Hematopoietic multipotent progenitor cell treated with erythropoietin and hydrocortisone succinate and interleukin-3 and kit ligand, for 8 days (in vitro differentiated cells): ENCODE measurements around the gene PRB2.
"Not testable (repeated sequence)": the region's sequence is repeated elsewhere in the genome, so short reads cannot be mapped to it uniquely, and the experiment has no call there.

Experiments used
- DNase-seq: peaks from one replicate; pipeline ENCODE4 v3.0.0-alpha.2; 2015

PRB2 gene

DNA sequence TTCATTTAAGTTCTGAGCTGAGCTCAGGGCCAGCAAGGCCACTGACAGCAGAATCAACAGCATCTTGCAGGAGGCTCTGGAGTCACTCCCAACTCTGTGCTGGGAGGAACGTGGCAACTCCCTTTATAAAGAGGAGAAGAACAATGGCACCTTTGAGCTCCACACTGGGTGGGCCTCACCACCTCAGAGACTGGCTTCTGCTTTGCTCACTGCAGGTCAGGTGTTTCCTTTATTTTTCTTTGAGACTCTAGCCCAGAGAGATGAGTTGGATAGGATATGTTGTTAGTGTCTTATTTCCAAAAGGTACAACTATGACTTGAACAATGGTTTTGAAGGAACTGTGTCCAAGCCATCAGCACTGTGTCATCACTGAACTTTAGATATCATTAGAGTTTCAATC lies at the start of gene PRB2:
PRB2 (minus strand) TSS at position 101 of the 400 bp plus-strand sequence; CDS start at position 63, 38 bp downstream.
- DNase-seq, result not testable (repeated sequence)

DNA sequence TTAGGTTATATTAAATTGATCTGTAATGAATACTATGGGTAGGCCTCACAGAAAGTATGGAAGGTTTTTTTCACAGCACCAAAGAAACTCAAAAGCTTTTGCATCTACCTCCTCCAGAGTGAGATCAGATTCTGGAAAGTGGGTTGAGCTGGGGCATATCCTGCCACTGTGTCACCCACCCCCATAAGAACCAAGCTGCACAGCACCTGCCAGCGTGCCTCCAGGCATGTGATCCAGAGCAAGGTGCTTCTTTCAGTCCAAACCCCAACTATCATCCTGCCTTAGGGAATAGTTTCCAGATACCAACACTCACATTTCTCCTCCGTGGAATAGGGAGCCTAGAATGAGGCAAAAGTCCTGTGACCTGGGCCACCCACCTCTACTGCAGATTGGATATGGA lies 42.6 kb upstream of the PRB2 start:
- no peak for DNase-seq

DNA sequence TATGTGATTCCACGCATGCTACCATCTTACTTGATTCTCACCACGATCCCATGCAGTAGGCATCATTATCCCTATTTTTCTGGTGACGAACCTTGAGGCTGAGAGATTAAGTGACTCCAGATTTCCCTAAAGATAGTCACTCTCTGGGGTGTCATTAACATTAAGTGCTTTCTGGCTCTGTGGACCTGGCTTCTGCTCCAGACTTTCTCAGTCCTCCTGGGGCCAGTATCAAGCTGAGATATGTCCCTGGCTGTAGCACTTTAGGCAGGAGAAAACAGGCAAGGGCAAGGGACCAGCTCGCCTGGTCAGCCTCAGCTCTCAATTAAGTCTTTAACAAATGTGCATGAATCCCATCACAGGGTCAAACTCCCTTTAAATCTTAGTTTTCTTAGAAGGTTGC lies 38.3 kb upstream of the PRB2 start:
- no peak for DNase-seq

GRCh38 chr12:11431486-11431885 lies 36.1 kb upstream of the PRB2 start:
- DNase-seq, result no peak

GRCh38 chr12:11427341-11427740 lies 32.0 kb upstream of the PRB2 start:
- DNase-seq, result no peak

DNA sequence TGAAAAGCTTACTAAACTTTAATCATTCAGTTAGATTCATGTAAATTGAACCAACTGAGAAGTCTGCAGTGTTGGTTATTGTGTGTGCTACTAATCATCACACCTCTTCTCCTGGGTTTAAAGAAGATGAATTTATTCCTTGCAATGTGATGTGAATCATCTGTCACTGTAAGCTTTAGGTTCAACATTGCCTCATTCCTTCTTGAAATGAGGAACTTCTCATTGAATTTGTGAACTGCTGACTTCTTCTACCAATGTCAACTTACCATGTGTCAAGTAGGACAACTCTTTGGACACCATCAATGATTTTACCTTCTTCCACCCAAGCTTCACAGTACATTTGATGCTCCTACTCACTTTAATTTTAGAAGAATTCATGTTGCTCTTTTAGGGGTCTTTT lies 17.4 kb upstream of the PRB2 start:
- DNase-seq, result no peak

DNA sequence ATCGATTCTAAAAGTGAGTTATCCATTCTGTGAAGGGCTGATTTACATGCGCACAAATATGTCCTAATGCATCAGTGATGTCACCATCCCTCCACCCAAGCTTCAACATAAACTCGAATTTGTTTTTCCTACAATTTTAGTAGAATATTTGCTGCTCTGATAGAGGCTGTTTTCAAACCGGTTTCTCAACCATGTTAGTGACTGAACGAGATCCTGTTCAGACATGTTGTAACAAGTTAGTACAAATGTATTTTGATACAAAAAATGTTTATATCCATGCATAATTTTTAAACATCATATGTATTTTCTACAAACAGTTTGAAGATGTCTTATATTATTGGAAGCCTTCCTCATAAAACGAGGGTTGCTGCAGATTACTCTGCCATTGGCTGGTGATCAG lies 12.7 kb upstream of the PRB2 start:
- DNase-seq, result no peak

DNA sequence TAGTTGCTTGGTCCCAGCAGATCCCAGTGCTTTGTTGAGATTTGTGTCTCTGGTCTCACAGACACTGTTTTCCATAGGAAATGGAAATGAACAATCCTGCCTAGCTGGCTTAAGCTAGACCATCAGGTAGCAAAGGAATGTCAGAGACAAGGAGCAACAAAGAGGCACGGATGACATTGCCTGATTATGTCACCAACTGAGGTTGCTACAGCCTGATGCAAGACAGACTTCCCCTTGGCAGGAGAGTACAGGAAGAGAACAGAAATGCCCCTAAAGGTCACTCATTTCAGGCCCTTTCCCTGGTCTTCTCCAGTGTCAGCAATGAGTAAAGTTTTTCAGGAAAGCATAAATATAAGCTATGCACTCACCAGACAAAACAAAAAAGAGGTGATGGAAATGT lies 2.0 kb upstream of the PRB2 start:
- no peak for DNase-seq

DNA sequence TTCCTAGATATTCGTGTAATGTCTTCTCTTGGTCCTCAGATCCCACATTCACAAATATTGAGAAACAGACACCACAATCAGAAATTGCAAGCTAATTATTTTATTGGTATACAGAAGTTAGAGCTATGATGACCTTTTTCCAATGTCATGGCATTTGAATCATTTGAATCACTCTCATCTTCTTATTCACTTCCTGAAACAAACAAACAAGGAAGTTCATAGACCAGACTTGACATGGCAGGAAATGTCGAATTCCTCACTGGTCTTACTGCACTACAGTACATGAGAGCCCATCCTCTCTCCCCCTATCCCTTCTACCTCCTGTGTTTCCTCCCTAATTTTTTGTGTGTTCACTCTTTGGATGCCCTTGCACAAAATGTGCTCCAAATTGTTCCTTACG lies 3.9 kb downstream of the PRB2 start:
- not testable (repeated sequence) for DNase-seq

- DNase-seq, result not testable (repeated sequence)
Measured at GRCh38 chr12:11377420-11377819, 17.9 kb downstream of the PRB2 start.

DNA sequence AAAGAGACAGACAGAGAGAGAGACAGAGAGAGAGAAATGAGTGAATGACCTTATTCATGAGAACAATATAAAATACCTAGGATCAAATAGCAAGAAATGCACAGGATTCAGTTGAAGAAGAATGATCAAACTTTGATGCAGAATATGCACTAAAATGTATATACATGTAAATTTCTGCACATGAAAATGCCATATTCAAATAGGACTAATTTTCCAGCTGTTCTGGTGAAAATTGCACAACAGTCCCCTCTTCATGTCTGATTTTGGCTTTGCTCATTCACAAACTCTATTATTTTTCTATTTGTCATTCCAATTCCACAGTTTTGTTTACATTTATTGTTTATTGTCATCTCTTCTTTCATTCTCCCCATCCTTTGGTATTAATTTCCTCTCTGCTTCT lies 34.2 kb downstream of the PRB2 start:
- DNase-seq, result no peak

- DNase-seq, result not testable (repeated sequence)
Measured at GRCh38 chr12:11360205-11360883, 35.0 kb downstream of the PRB2 start.

- DNase-seq, result not testable (repeated sequence)
Measured at GRCh38 chr12:11351736-11352135, 43.6 kb downstream of the PRB2 start.

DNA sequence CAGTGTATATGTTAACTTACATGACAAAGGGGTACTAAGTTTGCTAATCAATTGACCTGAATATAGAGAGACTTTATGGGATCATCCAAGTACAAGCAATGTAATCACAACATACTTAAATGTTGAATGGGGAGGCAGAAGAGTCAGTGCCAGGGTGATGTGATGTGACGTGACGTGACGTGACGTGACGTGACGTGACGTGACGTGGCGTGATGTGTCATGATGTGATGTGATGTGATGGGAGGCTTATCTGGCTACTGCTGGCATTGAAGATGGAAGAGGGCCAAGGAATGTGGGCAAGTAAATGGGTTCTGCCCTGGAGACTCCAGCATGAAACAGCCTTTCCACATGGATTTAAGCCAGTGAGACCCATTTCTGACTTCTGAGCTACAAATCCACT lies 46.9 kb downstream of the PRB2 start:
- DNase-seq, result no peak

DNA sequence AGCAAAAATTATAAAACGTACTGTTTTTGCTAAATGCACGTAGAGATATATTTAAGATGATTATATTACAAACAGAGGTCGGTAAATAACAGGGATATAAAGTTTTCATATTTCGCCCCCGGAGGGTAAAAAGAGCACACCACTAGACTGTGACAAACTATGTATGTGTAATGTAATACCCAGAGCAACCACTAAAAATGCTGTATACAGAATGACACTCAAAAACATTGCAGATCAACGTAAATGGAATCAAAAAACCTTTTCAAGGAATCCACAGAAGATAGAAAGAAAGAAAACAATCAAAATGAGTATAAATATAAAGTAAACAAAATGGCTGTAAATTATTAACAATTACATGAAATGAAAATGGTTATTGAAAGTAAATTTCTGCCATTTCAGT lies 47.6 kb downstream of the PRB2 start:
- DNase-seq, result no peak

GRCh38 chr12:11344500-11344899 lies 50.9 kb downstream of the PRB2 start:
- DNase-seq, result no peak
